Smooth muscle cell (in vitro differentiated cells): Measurements from ENCODE around the gene LARGE1. TPM values are rescaled to one million over a fixed set of nuclear protein-coding genes. Genes with fewer than 3 reads are reported as not detected.

Source experiments
- DNase-seq: peaks from one replicate; lab custom pipeline; 2025; ENCODE audit not compliant: unreplicated experiment; lab: John Stamatoyannopoulos, UW
- H2AFZ ChIP-seq: fragments of 200-600 bp; sonication (generic); 2 replicates; pipeline ENCODE4 v1.6.0; 2016; ENCODE audit warnings: antibody characterized with exemption, low read depth, mild to moderate bottlenecking
- H3F3A ChIP-seq: fragments of 200-600 bp; sonication (generic); 2 replicates; pipeline ENCODE4 v1.6.0; 2017; ENCODE audit warnings: antibody characterized with exemption, low read depth
- H3K27ac ChIP-seq: fragments of 200-600 bp; sonication (generic); 2 replicates; pipeline ENCODE4 v1.5.1; 2016; ENCODE audit warnings: low read depth, mild to moderate bottlenecking
- H3K27me3 ChIP-seq: fragments of 200-600 bp; sonication (generic); 2 replicates; pipeline ENCODE4 v1.6.1; 2016; ENCODE audit warnings: low read depth, mild to moderate bottlenecking
- H3K36me3 ChIP-seq: fragments of 200-600 bp; sonication (generic); 2 replicates; pipeline ENCODE4 v1.5.1; 2016; ENCODE audit warnings: low read depth
- H3K4me1 ChIP-seq: fragments of 200-600 bp; sonication (generic); 2 replicates; pipeline ENCODE4 v1.5.1; 2016; ENCODE audit warnings: low read depth
- H3K4me2 ChIP-seq: fragments of 200-600 bp; sonication (generic); 2 replicates; pipeline ENCODE4 v1.6.0; 2016; ENCODE audit warnings: mild to moderate bottlenecking
- H3K4me3 ChIP-seq: fragments of 200-600 bp; sonication (generic); 2 replicates; pipeline ENCODE4 v1.5.1; 2016; ENCODE audit warnings: mild to moderate bottlenecking
- H3K79me2 ChIP-seq: fragments of 200-600 bp; sonication (generic); 2 replicates; pipeline ENCODE4 v1.6.0; 2016; ENCODE audit warnings: low read depth, mild to moderate bottlenecking
- H3K9ac ChIP-seq: fragments of 200-600 bp; sonication (generic); 2 replicates; pipeline ENCODE4 v1.6.0; 2016; ENCODE audit warnings: low read depth
- H3K9me3 ChIP-seq: fragments of 200-600 bp; sonication (generic); replicated peaks from 2 replicates; pipeline ENCODE4 v1.5.1; 2016; ENCODE audit warnings: low read depth
- H4K20me1 ChIP-seq: fragments of 200-600 bp; sonication (generic); 2 replicates; pipeline ENCODE4 v1.6.0; 2016; ENCODE audit warnings: low read depth
- CTCF ChIP-seq: fragments of 200-600 bp; sonication (generic); IDR thresholded peaks from 2 replicates; pipeline ENCODE4 v1.5.1; 2017; ENCODE audit warnings: borderline replicate concordance, mild to moderate bottlenecking, antibody characterized with exemption; ENCODE audit not compliant: insufficient read depth, poor library complexity, severe bottlenecking
- WGBS: methylation state at CpG from one replicate; pipeline ENCODE4 v1.1.7; 2016; ENCODE audit warnings: low lambda C conversion rate; 5-methylcytosine and 5-hydroxymethylcytosine counted together
- polyA plus RNA-seq: library from polyadenylated mRNA; unstranded; fragments of >200 nt; fragmentation: Nextera tagmentation; extraction: Ambion mirVana; gene quantifications from 2 replicates; pipeline ENCODE4 v1.2.1, GENCODE V29; 2016
- total RNA-seq: library from RNA; depleted of rRNA; stranded (reverse); fragments of >200 nt; gene quantifications from 2 replicates; pipeline ENCODE4 v1.2.3, GENCODE V29; 2014

Gene LARGE1
- total and polyA plus RNA-seq, 2 experiments from 2014 or later: 11.9 to 18.0 TPM

DNA sequence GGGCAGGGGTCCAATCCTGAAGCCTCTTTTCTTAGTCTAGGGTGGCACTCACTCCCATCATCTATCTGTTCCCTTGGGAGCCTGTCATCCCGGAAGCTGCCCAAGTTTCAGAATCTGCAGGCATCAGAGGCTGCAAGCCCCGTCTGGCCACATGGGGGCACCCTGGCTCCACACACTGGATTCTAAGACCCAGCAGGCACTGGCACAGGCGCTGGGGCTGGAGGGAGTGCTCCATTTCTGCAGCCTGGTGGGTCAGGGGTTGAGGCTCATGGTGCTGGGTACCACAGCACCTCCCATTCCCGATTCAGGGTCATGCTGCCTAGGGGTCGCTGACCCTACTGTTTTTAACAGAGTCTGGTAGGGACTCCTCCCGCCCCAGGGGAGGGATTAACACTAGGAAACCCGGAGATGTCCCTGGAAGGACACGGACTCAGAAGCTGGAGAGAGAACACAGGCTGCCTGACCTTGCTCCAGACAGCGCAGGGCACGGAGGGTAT, 618.2 kb downstream of the LARGE1 start:
- no peak overlapping the region for H3K9ac ChIP-seq
- H3K4me1 ChIP-seq: no peaks in the 10 kb centered on the region
- H2AFZ ChIP-seq: no peak overlapping the region
- H3K36me3 ChIP-seq: no peaks in the 10 kb centered on the region
- no peak overlapping the region for H3K27ac ChIP-seq
- peak; percentile 34 for DNase-seq
- no peak overlapping the region for H3K4me3 ChIP-seq
- H3K9me3 ChIP-seq: no peaks in the 10 kb centered on the region
- 30% methylated on average over 10 of the region's 10 CpGs for WGBS
- no peak overlapping the region for H3K4me2 ChIP-seq
- TF ChIP-seq CTCF: peak; percentile 98
- H3K79me2 ChIP-seq: no peaks in the 10 kb centered on the region
- H3K27me3 ChIP-seq: no peaks in the 10 kb centered on the region
- no peaks in the 10 kb centered on the region for H3F3A ChIP-seq
- H4K20me1 ChIP-seq: no peaks in the 10 kb centered on the region

DNA sequence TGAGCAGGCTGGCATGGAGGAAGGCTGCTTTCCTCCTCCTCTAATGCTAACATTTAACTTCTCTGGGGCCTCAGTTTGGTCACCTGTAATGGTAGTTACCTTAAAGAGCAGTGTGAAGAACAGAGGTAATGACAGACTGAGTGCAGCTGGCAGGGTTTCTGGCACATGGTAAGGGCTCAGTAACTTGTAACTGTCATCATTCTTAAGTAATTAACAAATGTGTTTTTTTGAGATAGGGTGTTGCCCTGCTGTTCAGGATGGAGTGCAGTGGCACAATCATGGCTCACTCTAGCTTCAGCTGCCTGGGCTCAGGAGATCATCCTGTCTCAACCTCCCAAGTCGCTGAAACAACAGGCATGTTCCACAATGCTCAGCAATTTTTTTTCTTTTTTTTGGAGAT, 620.1 kb downstream of the LARGE1 start:
- Histone ChIP-seq H3K4me2 (no peak overlapping the region), H3K27me3 (no peaks in the 10 kb centered on the region), H3K27ac (no peak overlapping the region), H4K20me1 (no peaks in the 10 kb centered on the region), H3K9ac (no peak overlapping the region), H3K79me2 (no peaks in the 10 kb centered on the region), H3K4me1 (no peaks in the 10 kb centered on the region), H3K4me3 (no peak overlapping the region), H3F3A (no peaks in the 10 kb centered on the region), H3K9me3 (no peaks in the 10 kb centered on the region), H3K36me3 (no peaks in the 10 kb centered on the region), H2AFZ (no peak overlapping the region)
- TF ChIP-seq CTCF: no peak
- WGBS: 90% methylated on average over 1 of the region's 1 CpG
- no peak for DNase-seq

GRCh38 chr22:33299245-33299956, 620.9 kb downstream of the LARGE1 start:
- no peak overlapping the region for H3K4me2 ChIP-seq
- H3K4me1 ChIP-seq: no peaks in the 10 kb centered on the region
- no peaks in the 10 kb centered on the region for H4K20me1 ChIP-seq
- H3K79me2 ChIP-seq: no peaks in the 10 kb centered on the region
- H3K4me3 ChIP-seq: no peak overlapping the region
- 96% methylated on average over 7 of the region's 7 CpGs for WGBS
- H2AFZ ChIP-seq: no peak overlapping the region
- no peak for TF ChIP-seq CTCF
- no peak overlapping the region for H3K27ac ChIP-seq
- no peaks in the 10 kb centered on the region for H3K9me3 ChIP-seq
- H3K36me3 ChIP-seq: no peaks in the 10 kb centered on the region
- H3K9ac ChIP-seq: no peak overlapping the region
- DNase-seq: no peak
- no peaks in the 10 kb centered on the region for H3K27me3 ChIP-seq
- no peaks in the 10 kb centered on the region for H3F3A ChIP-seq

DNA sequence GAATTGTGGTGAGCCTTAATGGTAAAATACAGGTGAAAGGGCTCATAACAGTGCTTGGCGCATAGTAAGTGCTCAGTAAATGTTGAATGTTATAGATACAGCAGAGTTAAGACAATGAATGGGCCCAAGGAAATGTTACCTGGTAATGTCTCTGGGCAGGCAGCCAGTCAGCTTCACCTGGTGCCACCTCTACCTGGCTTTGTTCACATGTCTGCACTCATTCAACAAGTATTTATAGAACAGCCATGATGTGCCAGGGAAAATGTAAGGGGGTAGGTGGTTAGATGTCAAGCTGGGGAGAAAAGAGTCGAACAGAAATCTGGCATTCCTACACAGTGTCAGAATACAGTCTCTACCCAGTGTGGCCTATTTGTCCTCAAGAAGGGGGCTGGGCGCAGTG, 623.3 kb downstream of the LARGE1 start:
- H3F3A ChIP-seq: no peaks in the 10 kb centered on the region
- no peak overlapping the region for H3K27ac ChIP-seq
- TF ChIP-seq CTCF: no peak
- no peak overlapping the region for H2AFZ ChIP-seq
- WGBS: 99% methylated on average over 3 of the region's 3 CpGs
- no peaks in the 10 kb centered on the region for H3K36me3 ChIP-seq
- H3K4me3 ChIP-seq: no peak overlapping the region
- no peak overlapping the region for H3K4me2 ChIP-seq
- no peaks in the 10 kb centered on the region for H4K20me1 ChIP-seq
- no peaks in the 10 kb centered on the region for H3K79me2 ChIP-seq
- H3K4me1 ChIP-seq: no peaks in the 10 kb centered on the region
- no peaks in the 10 kb centered on the region for H3K9me3 ChIP-seq
- no peaks in the 10 kb centered on the region for H3K27me3 ChIP-seq
- no peak overlapping the region for H3K9ac ChIP-seq
- DNase-seq: no peak
